ENCODE measurements around the gene ZNF785.
A peak's percentile ranks its signal among the peaks of the same experiment; 100 is the strongest.
"Not testable (repeated sequence)": the region's sequence is repeated elsewhere in the genome, so short reads cannot be mapped to it uniquely, and the experiment has no call there.

The ZNF785 gene

GRCh38 chr16:30609002-30609925 lies 23.8 kb upstream of the ZNF785 start:
- Mint-ChIP-seq H3K36me3 (ENCODE audit: low read depth) (peaks cover 21% of the 10 kb centered on the region), H3K27ac (peak overlapping the region; percentile 96), H3K9me3 (no peaks in the 10 kb centered on the region), H3K27me3 (no peaks in the 10 kb centered on the region), H3K4me3 (peak overlapping the region; percentile 90), H3K4me1 (peaks cover 14% of the 10 kb centered on the region)
- ATAC-seq (peak; percentile 44), DNase-seq (peak; percentile 50)

- H3K9me3 Mint-ChIP-seq, result no peaks in the 10 kb centered on the region
Measured at GRCh38 chr16:30606004-30606403, 20.5 kb upstream of the ZNF785 start.

GRCh38 chr16:30605158-30605557 lies 19.7 kb upstream of the ZNF785 start:
- no peak overlapping the region for H3K4me3 Mint-ChIP-seq
- no peak overlapping the region for H3K27ac Mint-ChIP-seq
- DNase-seq (no peak), ATAC-seq (no peak)
- H3K36me3 Mint-ChIP-seq (ENCODE audit: low read depth), result peaks cover 28% of the 10 kb centered on the region
- no peaks in the 10 kb centered on the region for H3K9me3 Mint-ChIP-seq
- H3K27me3 Mint-ChIP-seq, result no peaks in the 10 kb centered on the region
- H3K4me1 Mint-ChIP-seq, result peaks cover 9% of the 10 kb centered on the region

More at GRCh38 chr16:30606004-30606403, 20.5 kb upstream of the ZNF785 start:
- ATAC-seq (no peak), DNase-seq (no peak)
- H3K27ac Mint-ChIP-seq, result no peak overlapping the region
- peaks cover 14% of the 10 kb centered on the region for H3K4me1 Mint-ChIP-seq
- peaks cover 29% of the 10 kb centered on the region for H3K36me3 Mint-ChIP-seq (ENCODE audit: low read depth)
- H3K27me3 Mint-ChIP-seq, result no peaks in the 10 kb centered on the region
- H3K4me3 Mint-ChIP-seq, result no peak overlapping the region

- Mint-ChIP-seq H3K27ac (no peak overlapping the region), H3K4me3 (no peak overlapping the region), H3K27me3 (no peaks in the 10 kb centered on the region), H3K9me3 (no peaks in the 10 kb centered on the region), H3K36me3 (ENCODE audit: low read depth) (peaks cover 26% of the 10 kb centered on the region), H3K4me1 (peaks cover 8% of the 10 kb centered on the region)
- peak; percentile 17 for ATAC-seq
- no peak for DNase-seq
Measured at GRCh38 chr16:30604316-30604947, 18.9 kb upstream of the ZNF785 start.

- Mint-ChIP-seq H3K4me3 (no peak overlapping the region), H3K27ac (no peak overlapping the region), H3K4me1 (peaks cover 5% of the 10 kb centered on the region), H3K36me3 (ENCODE audit: low read depth) (peaks cover 26% of the 10 kb centered on the region), H3K9me3 (no peaks in the 10 kb centered on the region), H3K27me3 (no peaks in the 10 kb centered on the region)
- no peak for DNase-seq
- ATAC-seq, result no peak
Measured at GRCh38 chr16:30603945-30604315, 18.4 kb upstream of the ZNF785 start.

- H3K4me3 Mint-ChIP-seq, result no peak overlapping the region
- peaks cover 4% of the 10 kb centered on the region for H3K4me1 Mint-ChIP-seq
- H3K27ac Mint-ChIP-seq, result no peak overlapping the region
- peaks cover 26% of the 10 kb centered on the region for H3K36me3 Mint-ChIP-seq (ENCODE audit: low read depth)
- no peak for ATAC-seq
- no peaks in the 10 kb centered on the region for H3K27me3 Mint-ChIP-seq
- H3K9me3 Mint-ChIP-seq, result no peaks in the 10 kb centered on the region
- no peak for DNase-seq
Measured at GRCh38 chr16:30602616-30603277, 17.2 kb upstream of the ZNF785 start.

GRCh38 chr16:30601966-30602365 lies 16.5 kb upstream of the ZNF785 start:
- DNase-seq, result no peak
- ATAC-seq, result no peak
- Mint-ChIP-seq H3K36me3 (ENCODE audit: low read depth) (peaks cover 21% of the 10 kb centered on the region), H3K27me3 (no peaks in the 10 kb centered on the region), H3K4me3 (no peak overlapping the region), H3K9me3 (no peaks in the 10 kb centered on the region), H3K27ac (no peak overlapping the region), H3K4me1 (peaks cover 3% of the 10 kb centered on the region)

GRCh38 chr16:30600929-30601328 lies 15.4 kb upstream of the ZNF785 start:
- peaks cover 3% of the 10 kb centered on the region for H3K4me1 Mint-ChIP-seq
- H3K9me3 Mint-ChIP-seq, result no peaks in the 10 kb centered on the region
- no peak overlapping the region for H3K27ac Mint-ChIP-seq
- ATAC-seq (no peak), DNase-seq (no peak)
- H3K36me3 Mint-ChIP-seq (ENCODE audit: low read depth), result peaks cover 13% of the 10 kb centered on the region
- H3K27me3 Mint-ChIP-seq, result no peaks in the 10 kb centered on the region
- no peak overlapping the region for H3K4me3 Mint-ChIP-seq

GRCh38 chr16:30600215-30600614 lies 14.7 kb upstream of the ZNF785 start:
- H3K27ac Mint-ChIP-seq, result no peak overlapping the region
- peaks cover 3% of the 10 kb centered on the region for H3K4me1 Mint-ChIP-seq
- peaks cover 13% of the 10 kb centered on the region for H3K36me3 Mint-ChIP-seq (ENCODE audit: low read depth)
- no peaks in the 10 kb centered on the region for H3K9me3 Mint-ChIP-seq
- no peaks in the 10 kb centered on the region for H3K27me3 Mint-ChIP-seq
- H3K4me3 Mint-ChIP-seq, result no peak overlapping the region
- ATAC-seq (no peak), DNase-seq (no peak)

- Mint-ChIP-seq H3K4me1 (no peaks in the 10 kb centered on the region), H3K4me3 (no peak overlapping the region), H3K27me3 (no peaks in the 10 kb centered on the region), H3K27ac (no peak overlapping the region), H3K36me3 (ENCODE audit: low read depth) (peaks cover 1% of the 10 kb centered on the region), H3K9me3 (no peaks in the 10 kb centered on the region)
- ATAC-seq (no peak), DNase-seq (no peak)
Measured at GRCh38 chr16:30592871-30593270, 7.4 kb upstream of the ZNF785 start.

- H3K27me3 Mint-ChIP-seq, H3K4me3 Mint-ChIP-seq, DNase-seq, H3K9me3 Mint-ChIP-seq, H3K27ac Mint-ChIP-seq, ATAC-seq: not testable (repeated sequence)
- Mint-ChIP-seq H3K36me3 (ENCODE audit: low read depth) (peaks cover 12% of the 10 kb centered on the region), H3K4me1 (peaks cover 11% of the 10 kb centered on the region)
Measured at GRCh38 chr16:30590869-30591268, 5.4 kb upstream of the ZNF785 start.

- H3K36me3 Mint-ChIP-seq (ENCODE audit: low read depth), result peaks cover 18% of the 10 kb centered on the region
- not testable (repeated sequence) for ATAC-seq
Measured at GRCh38 chr16:30589582-30589981, 4.1 kb upstream of the ZNF785 start.

GRCh38 chr16:30588651-30589050 lies 3.2 kb upstream of the ZNF785 start:
- no peak overlapping the region for H3K27ac Mint-ChIP-seq
- H3K4me3 Mint-ChIP-seq, result no peak overlapping the region
- H3K36me3 Mint-ChIP-seq (ENCODE audit: low read depth), result peaks cover 19% of the 10 kb centered on the region
- H3K27me3 Mint-ChIP-seq, result peaks cover 2% of the 10 kb centered on the region
- DNase-seq (no peak), ATAC-seq (no peak)
- peaks cover 23% of the 10 kb centered on the region for H3K4me1 Mint-ChIP-seq
- H3K9me3 Mint-ChIP-seq, result no peaks in the 10 kb centered on the region

More at GRCh38 chr16:30589582-30589981, 4.1 kb upstream of the ZNF785 start:
- not testable (repeated sequence) for DNase-seq, H3K27ac Mint-ChIP-seq, H3K4me3 Mint-ChIP-seq, H3K27me3 Mint-ChIP-seq, H3K9me3 Mint-ChIP-seq
- H3K4me1 Mint-ChIP-seq, result peaks cover 19% of the 10 kb centered on the region

- Mint-ChIP-seq H3K4me3 (peak overlapping the region; percentile 91), H3K27ac (peak overlapping the region; percentile 97), H3K27me3 (peaks cover 2% of the 10 kb centered on the region)
Measured at GRCh38 chr16:30585022-30585399, 486 bp downstream of the ZNF785 start.

More at GRCh38 chr16:30585022-30585399, 486 bp downstream of the ZNF785 start:
- Mint-ChIP-seq H3K36me3 (ENCODE audit: low read depth) (peaks cover 30% of the 10 kb centered on the region), H3K4me1 (peaks cover 29% of the 10 kb centered on the region), H3K9me3 (no peaks in the 10 kb centered on the region)
- peak; percentile 36 for DNase-seq
- ATAC-seq, result peak; percentile 13
